HL-60 (cell line): Measurements from ENCODE around the gene GRID2.

Experiments
- DNase-seq, 2 experiments: peaks; one replicate each; pipeline ENCODE4 v3.0.0-alpha.2; 2010 to 2020; ENCODE audit warnings: low read depth in 1 of 2, low spot score in 1 of 2
- H3K27ac ChIP-seq: fragments of 250-450 bp; sonication (Bioruptor Pico); replicated peaks from 2 replicates; pipeline ENCODE4 v1.5.1; 2020; ENCODE audit warnings: mild to moderate bottlenecking, moderate library complexity
- H3K27me3 ChIP-seq: fragments of 250-450 bp; sonication (Bioruptor Pico); 2 replicates; pipeline ENCODE4 v1.5.1; 2021; ENCODE audit warnings: mild to moderate bottlenecking, moderate library complexity; ENCODE audit not compliant: insufficient read depth, poor library complexity, severe bottlenecking
- H3K4me3 ChIP-seq: replicated peaks from 2 replicates; pipeline ENCODE4 v1.5.1; 2011; ENCODE audit warnings: mild to moderate bottlenecking, control low read depth, low read length; ENCODE audit not compliant: insufficient read depth
- GABPA ChIP-seq: IDR thresholded peaks from 2 replicates; pipeline ENCODE4 v1.6.1; 2012; ENCODE audit warnings: low read depth
- POLR2AphosphoS5 ChIP-seq: IDR thresholded peaks from 2 replicates; pipeline ENCODE4 v1.6.1; 2012; ENCODE audit warnings: low read depth
- REST ChIP-seq: IDR thresholded peaks from 2 replicates; pipeline ENCODE4 v1.6.1; 2012; ENCODE audit warnings: low read depth; ENCODE audit not compliant: insufficient replicate concordance
- SPI1 ChIP-seq: IDR thresholded peaks from 2 replicates; pipeline ENCODE4 v1.6.1; 2012; ENCODE audit warnings: low read depth, mild to moderate bottlenecking, borderline replicate concordance
- TF ChIP-seq, protein P1 (sequence below): IDR thresholded peaks from one replicate; pipeline ENCODE4 v1.5.1; 2011; ENCODE audit warnings: low read length, control low read depth, inconsistent platforms; ENCODE audit not compliant: insufficient read depth

GRID2 gene

DNA sequence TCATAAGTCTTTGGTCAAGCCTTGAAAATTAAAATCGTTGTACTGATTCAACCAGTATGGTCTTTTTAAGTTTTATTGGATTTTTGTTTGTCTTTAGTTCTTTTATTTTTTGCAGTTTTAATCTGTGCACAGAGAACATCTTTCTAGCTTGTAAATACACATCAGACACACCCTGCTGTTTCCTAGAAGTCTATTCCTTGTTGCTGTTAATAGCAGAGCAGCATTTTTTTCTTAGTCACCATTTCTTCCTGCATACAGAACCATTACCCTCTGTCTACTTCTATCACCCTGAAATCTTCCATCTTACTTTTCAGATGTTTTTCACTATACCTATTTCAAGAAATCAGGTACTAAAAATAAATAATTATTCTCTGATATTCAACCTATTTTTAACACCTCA lies 375.4 kb downstream of the GRID2 start:
- no peak for TF ChIP-seq SPI1
- TF ChIP-seq, protein P1, sequence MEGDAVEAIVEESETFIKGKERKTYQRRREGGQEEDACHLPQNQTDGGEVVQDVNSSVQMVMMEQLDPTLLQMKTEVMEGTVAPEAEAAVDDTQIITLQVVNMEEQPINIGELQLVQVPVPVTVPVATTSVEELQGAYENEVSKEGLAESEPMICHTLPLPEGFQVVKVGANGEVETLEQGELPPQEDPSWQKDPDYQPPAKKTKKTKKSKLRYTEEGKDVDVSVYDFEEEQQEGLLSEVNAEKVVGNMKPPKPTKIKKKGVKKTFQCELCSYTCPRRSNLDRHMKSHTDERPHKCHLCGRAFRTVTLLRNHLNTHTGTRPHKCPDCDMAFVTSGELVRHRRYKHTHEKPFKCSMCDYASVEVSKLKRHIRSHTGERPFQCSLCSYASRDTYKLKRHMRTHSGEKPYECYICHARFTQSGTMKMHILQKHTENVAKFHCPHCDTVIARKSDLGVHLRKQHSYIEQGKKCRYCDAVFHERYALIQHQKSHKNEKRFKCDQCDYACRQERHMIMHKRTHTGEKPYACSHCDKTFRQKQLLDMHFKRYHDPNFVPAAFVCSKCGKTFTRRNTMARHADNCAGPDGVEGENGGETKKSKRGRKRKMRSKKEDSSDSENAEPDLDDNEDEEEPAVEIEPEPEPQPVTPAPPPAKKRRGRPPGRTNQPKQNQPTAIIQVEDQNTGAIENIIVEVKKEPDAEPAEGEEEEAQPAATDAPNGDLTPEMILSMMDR = no peak
- TF ChIP-seq GABPA = no peak
- TF ChIP-seq POLR2AphosphoS5 = no peak
- TF ChIP-seq REST = no peak
- Histone ChIP-seq H3K27me3 (no peaks in the 10 kb centered on the region), H3K4me3 (no peak overlapping the region), H3K27ac (no peak overlapping the region)
- DNase-seq = no peak

GRCh38 chr4:92714640-92715039 lies 410.9 kb downstream of the GRID2 start:
- DNase-seq = no peak
- TF ChIP-seq POLR2AphosphoS5 (no peak), GABPA (no peak), REST (no peak), SPI1 (no peak)
- TF ChIP-seq, protein P1 = no peak
- no peak overlapping the region for H3K27ac ChIP-seq
- no peaks in the 10 kb centered on the region for H3K27me3 ChIP-seq
- H3K4me3 ChIP-seq = no peak overlapping the region

GRCh38 chr4:92733231-92733630 lies 429.5 kb downstream of the GRID2 start:
- TF ChIP-seq SPI1 (no peak), GABPA (no peak), REST (no peak), POLR2AphosphoS5 (no peak)
- TF ChIP-seq, protein P1 = no peak
- no peak overlapping the region for H3K4me3 ChIP-seq
- DNase-seq = no peak
- no peaks in the 10 kb centered on the region for H3K27me3 ChIP-seq
- no peak overlapping the region for H3K27ac ChIP-seq
